Vagina (tissue), 2 donors: Measurements from ENCODE around the gene TNFRSF8.

Experiments
- POLR2AphosphoS5 ChIP-seq, 2 donors: sonication (generic); formaldehyde crosslinking; IDR thresholded peaks; one replicate each; pipeline ENCODE4 v1.9.0; 2017; ENCODE audit warnings: antibody characterized with exemption in 2 of 2, mild to moderate bottlenecking in 2 of 2, low read depth in 1 of 2; ENCODE audit not compliant: insufficient read depth in 1 of 2
- TF ChIP-seq, protein P1 (sequence below), 3 experiments: fragments of 450-650 bp in 2 of 3; fragments of 200-600 bp in 1 of 3; sonication (generic) in 1 of 3; IDR thresholded peaks; one replicate each; pipeline ENCODE4 v1.5.1; 2017 to 2019; ENCODE audit warnings: antibody characterized with exemption in 3 of 3, mild to moderate bottlenecking in 2 of 3, moderate library complexity in 2 of 3

GRCh38 chr1:12031039-12031980 lies 31.8 kb upstream of the TNFRSF8 start:
- TF ChIP-seq, protein P1, sequence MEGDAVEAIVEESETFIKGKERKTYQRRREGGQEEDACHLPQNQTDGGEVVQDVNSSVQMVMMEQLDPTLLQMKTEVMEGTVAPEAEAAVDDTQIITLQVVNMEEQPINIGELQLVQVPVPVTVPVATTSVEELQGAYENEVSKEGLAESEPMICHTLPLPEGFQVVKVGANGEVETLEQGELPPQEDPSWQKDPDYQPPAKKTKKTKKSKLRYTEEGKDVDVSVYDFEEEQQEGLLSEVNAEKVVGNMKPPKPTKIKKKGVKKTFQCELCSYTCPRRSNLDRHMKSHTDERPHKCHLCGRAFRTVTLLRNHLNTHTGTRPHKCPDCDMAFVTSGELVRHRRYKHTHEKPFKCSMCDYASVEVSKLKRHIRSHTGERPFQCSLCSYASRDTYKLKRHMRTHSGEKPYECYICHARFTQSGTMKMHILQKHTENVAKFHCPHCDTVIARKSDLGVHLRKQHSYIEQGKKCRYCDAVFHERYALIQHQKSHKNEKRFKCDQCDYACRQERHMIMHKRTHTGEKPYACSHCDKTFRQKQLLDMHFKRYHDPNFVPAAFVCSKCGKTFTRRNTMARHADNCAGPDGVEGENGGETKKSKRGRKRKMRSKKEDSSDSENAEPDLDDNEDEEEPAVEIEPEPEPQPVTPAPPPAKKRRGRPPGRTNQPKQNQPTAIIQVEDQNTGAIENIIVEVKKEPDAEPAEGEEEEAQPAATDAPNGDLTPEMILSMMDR (IDR thresholded peaks at IDR 0.05): no peak
- TF ChIP-seq POLR2AphosphoS5 (IDR thresholded peaks at IDR 0.05; ENCODE audit: insufficient read depth in 1 of 2, low read depth in 1 of 2): no peak
